Measurements from ENCODE around the gene MCM5. TPM values are rescaled to one million over a fixed set of nuclear protein-coding genes. Genes with fewer than 3 reads are reported as not detected.

MCM5 gene
- total and polyA plus RNA-seq, 2 donors = 22.2 to 24.7 TPM

GRCh38 chr22:35401863-35402262, 1.9 kb downstream of the MCM5 start:
- DNase-seq (ENCODE audit: extremely low spot score) = no peak
- Histone ChIP-seq H3K36me3 (ENCODE audit: insufficient read depth) (no peaks in the 10 kb centered on the region), H3K4me3 (ENCODE audit: low read depth, low read length) (no peak overlapping the region), H3K4me1 (ENCODE audit: insufficient read depth) (no peaks in the 10 kb centered on the region), H3K27ac (ENCODE audit: low read depth) (no peak overlapping the region)
- WGBS = 88% methylated on average over 6 of the region's 6 CpGs

GRCh38 chr22:35403356-35403755, 3.4 kb downstream of the MCM5 start:
- no peak overlapping the region for H3K4me3 ChIP-seq (ENCODE audit: low read depth, low read length)
- no peak for DNase-seq (ENCODE audit: extremely low spot score)
- no peaks in the 10 kb centered on the region for H3K36me3 ChIP-seq (ENCODE audit: insufficient read depth)
- H3K27ac ChIP-seq (ENCODE audit: low read depth) = no peak overlapping the region
- whole genome bisulfite sequencing = 78% methylated on average over 7 of the region's 7 CpGs
- H3K4me1 ChIP-seq (ENCODE audit: insufficient read depth) = no peaks in the 10 kb centered on the region

- H3K4me1 ChIP-seq (ENCODE audit: insufficient read depth) = no peaks in the 10 kb centered on the region
- DNase-seq (ENCODE audit: extremely low spot score) = no peak
- no peak overlapping the region for H3K27ac ChIP-seq (ENCODE audit: low read depth)
- 89% methylated on average over 5 of the region's 5 CpGs for WGBS
- H3K36me3 ChIP-seq (ENCODE audit: insufficient read depth) = peaks cover 3% of the 10 kb centered on the region
- no peak overlapping the region for H3K4me3 ChIP-seq (ENCODE audit: low read depth, low read length)
These were observed 4.2 kb downstream of the MCM5 start for GRCh38 chr22:35404176-35404575.

GRCh38 chr22:35406443-35406842, 6.5 kb downstream of the MCM5 start:
- H3K4me3 ChIP-seq (ENCODE audit: low read depth, low read length) = no peak overlapping the region
- no peak for DNase-seq (ENCODE audit: extremely low spot score)
- 90% methylated on average over 13 of the region's 13 CpGs for WGBS
- H3K36me3 ChIP-seq (ENCODE audit: insufficient read depth) = peaks cover 3% of the 10 kb centered on the region
- H3K4me1 ChIP-seq (ENCODE audit: insufficient read depth) = no peaks in the 10 kb centered on the region
- H3K27ac ChIP-seq (ENCODE audit: low read depth) = no peak overlapping the region

- 83% methylated on average over 7 of the region's 7 CpGs for WGBS
- Histone ChIP-seq H3K36me3 (ENCODE audit: insufficient read depth) (peaks cover 3% of the 10 kb centered on the region), H3K4me3 (ENCODE audit: low read depth, low read length) (no peak overlapping the region)
These were observed 7.4 kb downstream of the MCM5 start for GRCh38 chr22:35407362-35407761.

GRCh38 chr22:35409783-35410662, 10.1 kb downstream of the MCM5 start:
- Histone ChIP-seq H3K36me3 (ENCODE audit: insufficient read depth) (peaks cover 3% of the 10 kb centered on the region), H3K27ac (ENCODE audit: low read depth) (no peak overlapping the region), H3K4me1 (ENCODE audit: insufficient read depth) (no peaks in the 10 kb centered on the region), H3K4me3 (ENCODE audit: low read depth, low read length) (no peak overlapping the region)
- 85% methylated on average over 16 of the region's 16 CpGs for WGBS
- no peak for DNase-seq (ENCODE audit: extremely low spot score)

More at GRCh38 chr22:35407362-35407761, 7.4 kb downstream of the MCM5 start:
- no peaks in the 10 kb centered on the region for H3K4me1 ChIP-seq (ENCODE audit: insufficient read depth)
- no peak for DNase-seq (ENCODE audit: extremely low spot score)
- H3K27ac ChIP-seq (ENCODE audit: low read depth) = no peak overlapping the region

- H3K4me1 ChIP-seq (ENCODE audit: insufficient read depth) = no peaks in the 10 kb centered on the region
- H3K36me3 ChIP-seq (ENCODE audit: insufficient read depth) = peaks cover 3% of the 10 kb centered on the region
- H3K27ac ChIP-seq (ENCODE audit: low read depth) = no peak overlapping the region
- no peak for DNase-seq (ENCODE audit: extremely low spot score)
- H3K4me3 ChIP-seq (ENCODE audit: low read depth, low read length) = no peak overlapping the region
- WGBS = 89% methylated on average over 6 of the region's 6 CpGs
These were observed 10.7 kb downstream of the MCM5 start for GRCh38 chr22:35410663-35411034.

GRCh38 chr22:35411102-35411501, 11.2 kb downstream of the MCM5 start:
- Histone ChIP-seq H3K27ac (ENCODE audit: low read depth) (no peak overlapping the region), H3K36me3 (ENCODE audit: insufficient read depth) (peaks cover 6% of the 10 kb centered on the region), H3K4me1 (ENCODE audit: insufficient read depth) (no peaks in the 10 kb centered on the region), H3K4me3 (ENCODE audit: low read depth, low read length) (no peak overlapping the region)
- WGBS = 87% methylated on average over 7 of the region's 7 CpGs
- no peak for DNase-seq (ENCODE audit: extremely low spot score)

- WGBS = 94% methylated on average over 4 of the region's 4 CpGs
- no peak overlapping the region for H3K27ac ChIP-seq (ENCODE audit: low read depth)
- no peak for DNase-seq (ENCODE audit: extremely low spot score)
- H3K36me3 ChIP-seq (ENCODE audit: insufficient read depth) = peaks cover 4% of the 10 kb centered on the region
- H3K4me1 ChIP-seq (ENCODE audit: insufficient read depth) = no peaks in the 10 kb centered on the region
- no peak overlapping the region for H3K4me3 ChIP-seq (ENCODE audit: low read depth, low read length)
These were observed 13.7 kb downstream of the MCM5 start for GRCh38 chr22:35413624-35414023.

- Histone ChIP-seq H3K4me1 (ENCODE audit: insufficient read depth) (no peaks in the 10 kb centered on the region), H3K4me3 (ENCODE audit: low read depth, low read length) (no peak overlapping the region), H3K36me3 (ENCODE audit: insufficient read depth) (peaks cover 3% of the 10 kb centered on the region), H3K27ac (ENCODE audit: low read depth) (no peak overlapping the region)
- 91% methylated on average over 9 of the region's 9 CpGs for WGBS
- no peak for DNase-seq (ENCODE audit: extremely low spot score)
These were observed 17.7 kb downstream of the MCM5 start for GRCh38 chr22:35417606-35418005.

GRCh38 chr22:35418088-35418487, 18.1 kb downstream of the MCM5 start:
- Histone ChIP-seq H3K27ac (ENCODE audit: low read depth) (no peak overlapping the region), H3K36me3 (ENCODE audit: insufficient read depth) (peaks cover 3% of the 10 kb centered on the region), H3K4me3 (ENCODE audit: low read depth, low read length) (no peak overlapping the region), H3K4me1 (ENCODE audit: insufficient read depth) (no peaks in the 10 kb centered on the region)
- WGBS = 87% methylated on average over 8 of the region's 8 CpGs
- no peak for DNase-seq (ENCODE audit: extremely low spot score)

GRCh38 chr22:35418731-35419130, 18.8 kb downstream of the MCM5 start:
- H3K36me3 ChIP-seq (ENCODE audit: insufficient read depth) = peaks cover 3% of the 10 kb centered on the region
- H3K27ac ChIP-seq (ENCODE audit: low read depth) = no peak overlapping the region
- DNase-seq (ENCODE audit: extremely low spot score) = no peak
- 92% methylated on average over 3 of the region's 3 CpGs for WGBS
- H3K4me3 ChIP-seq (ENCODE audit: low read depth, low read length) = no peak overlapping the region
- H3K4me1 ChIP-seq (ENCODE audit: insufficient read depth) = no peaks in the 10 kb centered on the region

GRCh38 chr22:35419756-35420155, 19.8 kb downstream of the MCM5 start:
- 94% methylated on average over 10 of the region's 10 CpGs for WGBS
- no peak for DNase-seq (ENCODE audit: extremely low spot score)

GRCh38 chr22:35421121-35421520, 21.2 kb downstream of the MCM5 start:
- 92% methylated on average over 12 of the region's 12 CpGs for WGBS

More at GRCh38 chr22:35419756-35420155, 19.8 kb downstream of the MCM5 start:
- Histone ChIP-seq H3K36me3 (ENCODE audit: insufficient read depth) (peaks cover 3% of the 10 kb centered on the region), H3K4me1 (ENCODE audit: insufficient read depth) (no peaks in the 10 kb centered on the region), H3K4me3 (ENCODE audit: low read depth, low read length) (no peak overlapping the region), H3K27ac (ENCODE audit: low read depth) (no peak overlapping the region)

More at GRCh38 chr22:35421121-35421520, 21.2 kb downstream of the MCM5 start:
- no peak overlapping the region for H3K27ac ChIP-seq (ENCODE audit: low read depth)
- H3K4me3 ChIP-seq (ENCODE audit: low read depth, low read length) = no peak overlapping the region
- no peaks in the 10 kb centered on the region for H3K36me3 ChIP-seq (ENCODE audit: insufficient read depth)
- no peaks in the 10 kb centered on the region for H3K4me1 ChIP-seq (ENCODE audit: insufficient read depth)
- no peak for DNase-seq (ENCODE audit: extremely low spot score)

Measured in urinary bladder (tissue), 4 donors.